Measurements from ENCODE around the gene MGA.

Gene MGA

GRCh38 chr15:41798607-41799487 lies 138.6 kb downstream of the MGA start:
- H3K79me2 ChIP-seq (ENCODE audit: insufficient read depth, low read length) = no peaks in the 10 kb centered on the region
- no peak overlapping the region for H3K27ac ChIP-seq (ENCODE audit: low read depth, low read length)
- H3K27me3 ChIP-seq (ENCODE audit: low read length) = no peaks in the 10 kb centered on the region
- no peaks in the 10 kb centered on the region; the same call in 1 of the 2 replicates for H3K9me3 ChIP-seq (ENCODE audit: insufficient read depth, low read length)
- TF ChIP-seq EZH2phosphoT487 (conservative IDR thresholded peaks at IDR 0.05; ENCODE audit: low read length) (no peak), CTCF (IDR thresholded peaks at IDR 0.05; ENCODE audit: insufficient read depth, low read length, poor library complexity, severe bottlenecking) (no peak)
- H3K9me2 ChIP-seq (replicated peaks; ENCODE audit: insufficient read depth, low read length) = no peaks in the 10 kb centered on the region
- no peak overlapping the region for H3K4me3 ChIP-seq (ENCODE audit: insufficient read depth, low read length, poor library complexity, severe bottlenecking)
- 0 out of 2 replicates have a peak, but pooled peaks cover 4% of the 10 kb centered on the region for H3K36me3 ChIP-seq (ENCODE audit: low read length)
- no peak overlapping the region for H3K4me2 ChIP-seq (ENCODE audit: low read depth, low read length, poor library complexity, severe bottlenecking)
- no peak overlapping the region for H3K9ac ChIP-seq (ENCODE audit: low read length)
- H4K20me1 ChIP-seq (ENCODE audit: low read depth, low read length) = no peaks in the 10 kb centered on the region
- H3F3A ChIP-seq (ENCODE audit: insufficient read depth) = no peaks in the 10 kb centered on the region
- no peak overlapping the region for H2AFZ ChIP-seq (ENCODE audit: low read depth, low read length, severe bottlenecking)

GRCh38 chr15:41799488-41799805 lies 139.2 kb downstream of the MGA start:
- H3K27me3 ChIP-seq (ENCODE audit: low read length) = no peaks in the 10 kb centered on the region
- no peak overlapping the region for H3K4me3 ChIP-seq (ENCODE audit: insufficient read depth, low read length, poor library complexity, severe bottlenecking)
- H3K27ac ChIP-seq (ENCODE audit: low read depth, low read length) = no peak overlapping the region
- H3K79me2 ChIP-seq (ENCODE audit: insufficient read depth, low read length) = no peaks in the 10 kb centered on the region
- H4K20me1 ChIP-seq (ENCODE audit: low read depth, low read length) = no peaks in the 10 kb centered on the region
- TF ChIP-seq CTCF (IDR thresholded peaks at IDR 0.05; ENCODE audit: insufficient read depth, low read length, poor library complexity, severe bottlenecking) (no peak), EZH2phosphoT487 (conservative IDR thresholded peaks at IDR 0.05; ENCODE audit: low read length) (no peak)
- H3K9me3 ChIP-seq (ENCODE audit: insufficient read depth, low read length) = no peaks in the 10 kb centered on the region; the same call in 1 of the 2 replicates
- H3K36me3 ChIP-seq (ENCODE audit: low read length) = 0 out of 2 replicates have a peak, but pooled peaks cover 4% of the 10 kb centered on the region
- H3F3A ChIP-seq (ENCODE audit: insufficient read depth) = no peaks in the 10 kb centered on the region
- no peak overlapping the region for H2AFZ ChIP-seq (ENCODE audit: low read depth, low read length, severe bottlenecking)
- H3K4me2 ChIP-seq (ENCODE audit: low read depth, low read length, poor library complexity, severe bottlenecking) = no peak overlapping the region
- H3K9me2 ChIP-seq (replicated peaks; ENCODE audit: insufficient read depth, low read length) = no peaks in the 10 kb centered on the region
- H3K9ac ChIP-seq (ENCODE audit: low read length) = no peak overlapping the region

- H3K27me3 ChIP-seq (ENCODE audit: low read length) = no peaks in the 10 kb centered on the region
- H3K9me2 ChIP-seq (replicated peaks; ENCODE audit: insufficient read depth, low read length) = no peaks in the 10 kb centered on the region
- no peaks in the 10 kb centered on the region for H3F3A ChIP-seq (ENCODE audit: insufficient read depth)
- 0 out of 2 replicates have a peak, but pooled peaks cover 4% of the 10 kb centered on the region for H3K36me3 ChIP-seq (ENCODE audit: low read length)
- H3K27ac ChIP-seq (ENCODE audit: low read depth, low read length) = no peak overlapping the region
- no peak overlapping the region for H3K4me3 ChIP-seq (ENCODE audit: insufficient read depth, low read length, poor library complexity, severe bottlenecking)
- no peak overlapping the region for H3K9ac ChIP-seq (ENCODE audit: low read length)
- TF ChIP-seq EZH2phosphoT487 (conservative IDR thresholded peaks at IDR 0.05; ENCODE audit: low read length) = no peak
- no peak for TF ChIP-seq CTCF (IDR thresholded peaks at IDR 0.05; ENCODE audit: insufficient read depth, low read length, poor library complexity, severe bottlenecking)
- H3K9me3 ChIP-seq (ENCODE audit: insufficient read depth, low read length) = no peaks in the 10 kb centered on the region; the same call in 1 of the 2 replicates
- H2AFZ ChIP-seq (ENCODE audit: low read depth, low read length, severe bottlenecking) = no peak overlapping the region
- H3K79me2 ChIP-seq (ENCODE audit: insufficient read depth, low read length) = no peaks in the 10 kb centered on the region
- H3K4me2 ChIP-seq (ENCODE audit: low read depth, low read length, poor library complexity, severe bottlenecking) = no peak overlapping the region
- H4K20me1 ChIP-seq (ENCODE audit: low read depth, low read length) = no peaks in the 10 kb centered on the region
Observed at GRCh38 chr15:41801185-41801584, 141.0 kb downstream of the MGA start.

Measured in SU-DHL-6 (cell line).